ENCODE results near the gene SUGP2.

- TF ChIP-seq CTCF (optimal IDR thresholded peaks at IDR 0.05 in 1 of 3, IDR thresholded peaks at IDR 0.05 in 1 of 3, conservative IDR thresholded peaks at IDR 0.05 in 1 of 3; ENCODE audit: extremely low read depth in 1 of 3, insufficient read depth in 2 of 3, low read length in 3 of 3) (no peak), EZH2 (IDR thresholded peaks at IDR 0.05; ENCODE audit: low read length) (no peak)
Measured at GRCh38 chr19:19009951-19010350, 23.4 kb downstream of the SUGP2 start.

Data from keratinocyte (primary cell).